22Rv1 (cell line): ENCODE data around the gene ZNF280C.

Source experiments
- CTCF ChIP-seq: fragments of 450-650 bp; IDR thresholded peaks from 2 replicates; pipeline ENCODE4 v1.5.1; 2017; ENCODE audit warnings: mild to moderate bottlenecking
- ZFX ChIP-seq: fragments of 450-650 bp; IDR thresholded peaks from 2 replicates; pipeline ENCODE4 v1.6.1; 2017; ENCODE audit warnings: antibody characterized with exemption, borderline replicate concordance

GRCh38 chrX:130172127-130172845 lies 96.4 kb downstream of the ZNF280C start:
- TF ChIP-seq CTCF (no peak), ZFX (no peak)
